Activated T-cell treated with anti-CD3 and anti-CD28 coated beads, Interleukin-2, amount 50 U/mL, for 72 hours (primary cell): ENCODE measurements around the gene DUSP28. TPM values are rescaled to one million over a fixed set of nuclear protein-coding genes. Genes with fewer than 3 reads are reported as not detected.

Experiments used
- ATAC-seq, 2 donors: fragments of 150-1000 bp; cut with Tn5 transposase; replicated peaks in 1 of 2; 2 replicates each; pipeline ENCODE4 v1.10.0; 2021; ENCODE audit warnings: moderate library complexity in 2 of 2, mild to moderate bottlenecking in 1 of 2
- DNase-seq, 2 donors: peaks; one replicate each; pipeline ENCODE4 v3.0.0; 2021 to 2022; ENCODE audit warnings: mixed read lengths in 1 of 2
- H3K27ac Mint-ChIP-seq: one replicate; pipeline ENCODE4 v1.8.0; 2022; ENCODE audit warnings: mild to moderate bottlenecking, moderate library complexity, mixed read lengths
- H3K27me3 Mint-ChIP-seq: one replicate; pipeline ENCODE4 v1.8.0; 2022; ENCODE audit warnings: low read depth, mixed read lengths
- H3K36me3 Mint-ChIP-seq, 2 donors: one replicate each; pipeline ENCODE4 v1.8.0; 2022; ENCODE audit warnings: mixed read lengths in 2 of 2, mild to moderate bottlenecking in 1 of 2; ENCODE audit not compliant: insufficient read depth in 2 of 2
- H3K4me1 Mint-ChIP-seq: one replicate; pipeline ENCODE4 v1.8.0; 2022; ENCODE audit warnings: low read depth, mixed read lengths
- H3K4me3 Mint-ChIP-seq, 2 donors: one replicate each; pipeline ENCODE4 v1.8.0; 2022; ENCODE audit warnings: mild to moderate bottlenecking in 2 of 2, mixed read lengths in 2 of 2, moderate library complexity in 2 of 2
- H3K9me3 Mint-ChIP-seq, 2 donors: one replicate each; pipeline ENCODE4 v1.8.0; 2022; ENCODE audit warnings: mixed read lengths in 2 of 2
- total RNA-seq, 2 donors: library from RNA; stranded (reverse); gene quantifications; one replicate each; pipeline ENCODE4 v1.2.3, GENCODE V29; 2022

The DUSP28 gene
- total RNA-seq, 2 donors from 2014 or later: 7.1 to 7.3 TPM

DNA sequence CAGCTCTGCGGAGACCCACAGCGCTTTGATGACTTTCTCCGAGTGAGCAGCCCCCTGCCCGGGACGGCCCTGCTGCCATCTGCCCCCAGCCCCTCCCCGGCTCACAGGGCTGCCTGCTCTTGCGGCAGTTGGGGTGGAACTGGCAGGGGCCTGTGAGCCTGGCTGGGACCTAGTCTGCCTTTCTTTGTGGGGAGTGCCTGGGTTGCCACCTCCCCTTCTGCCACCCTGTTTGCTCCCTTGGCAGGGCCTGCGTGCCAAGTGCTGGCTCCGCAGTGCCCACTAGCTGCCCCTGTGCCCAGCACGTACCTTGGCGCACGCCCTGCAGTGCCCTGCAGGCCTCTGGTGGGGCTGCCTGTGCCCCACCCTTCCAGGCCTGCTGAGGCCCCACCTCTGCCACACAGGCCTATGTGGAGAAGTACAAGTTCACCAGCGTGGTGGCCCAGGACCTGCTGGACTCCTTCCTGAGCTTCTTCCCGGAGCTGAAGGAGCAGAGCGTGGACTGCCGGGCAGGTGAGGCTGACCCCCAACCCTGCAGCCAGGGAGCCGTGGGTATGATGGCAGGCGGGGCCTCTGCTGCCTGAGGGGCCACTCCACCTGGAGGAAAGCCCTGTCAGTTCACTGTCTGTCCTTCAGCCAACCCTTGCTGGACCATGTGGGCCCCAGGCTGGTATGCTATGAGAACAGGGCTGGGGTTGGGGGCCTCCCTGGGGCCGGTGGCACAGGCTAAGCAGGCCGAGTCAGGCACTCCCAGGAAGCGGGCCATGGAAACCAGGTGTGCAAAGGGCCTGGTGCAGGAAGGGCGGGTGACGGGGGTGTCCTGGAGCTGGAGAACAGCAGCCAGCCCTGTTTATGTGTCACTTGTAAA is 15.2 kb downstream of the DUSP28 start:
- no peak overlapping the region for H3K27ac Mint-ChIP-seq
- H3K27me3 Mint-ChIP-seq: no peaks in the 10 kb centered on the region
- peaks cover 0 to 6% of the 10 kb centered on the region in 2 donors for H3K36me3 Mint-ChIP-seq
- H3K9me3 Mint-ChIP-seq: no peaks in the 10 kb centered on the region
- no peak overlapping the region for H3K4me3 Mint-ChIP-seq
- no peak for ATAC-seq
- H3K4me1 Mint-ChIP-seq: peaks cover 35% of the 10 kb centered on the region
- no peak for DNase-seq

DNA sequence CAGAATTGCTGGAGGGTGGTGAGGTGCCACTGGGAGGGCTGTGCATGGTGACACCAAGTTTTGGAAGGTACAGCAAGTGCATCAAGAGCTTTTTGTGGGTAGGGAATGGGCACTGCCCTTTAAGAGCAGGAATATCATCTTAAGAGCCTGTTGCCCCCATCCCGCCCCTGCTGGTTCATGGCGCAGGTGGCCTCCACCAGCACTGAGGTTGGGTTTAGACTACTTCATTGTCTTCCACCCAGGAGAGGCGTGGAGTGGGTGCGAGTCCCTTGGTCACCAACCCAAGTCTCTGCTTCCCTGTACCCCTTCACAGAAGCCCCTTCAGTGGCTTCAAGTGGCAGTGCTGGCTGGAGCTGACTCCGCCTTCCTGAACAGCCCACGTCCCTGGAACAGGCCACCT is 15.9 kb downstream of the DUSP28 start:
- DNase-seq (no peak), ATAC-seq (no peak)
- Mint-ChIP-seq H3K27me3 (no peaks in the 10 kb centered on the region), H3K9me3 (no peaks in the 10 kb centered on the region), H3K4me3 (no peak overlapping the region), H3K27ac (no peak overlapping the region), H3K36me3 (peaks cover 2 to 13% of the 10 kb centered on the region in 2 donors), H3K4me1 (peaks cover 34% of the 10 kb centered on the region)

GRCh38 chr2:240576436-240577205 is 16.5 kb downstream of the DUSP28 start:
- Mint-ChIP-seq H3K27me3 (no peaks in the 10 kb centered on the region), H3K9me3 (no peaks in the 10 kb centered on the region), H3K36me3 (peaks cover 2 to 15% of the 10 kb centered on the region in 2 donors)

DNA sequence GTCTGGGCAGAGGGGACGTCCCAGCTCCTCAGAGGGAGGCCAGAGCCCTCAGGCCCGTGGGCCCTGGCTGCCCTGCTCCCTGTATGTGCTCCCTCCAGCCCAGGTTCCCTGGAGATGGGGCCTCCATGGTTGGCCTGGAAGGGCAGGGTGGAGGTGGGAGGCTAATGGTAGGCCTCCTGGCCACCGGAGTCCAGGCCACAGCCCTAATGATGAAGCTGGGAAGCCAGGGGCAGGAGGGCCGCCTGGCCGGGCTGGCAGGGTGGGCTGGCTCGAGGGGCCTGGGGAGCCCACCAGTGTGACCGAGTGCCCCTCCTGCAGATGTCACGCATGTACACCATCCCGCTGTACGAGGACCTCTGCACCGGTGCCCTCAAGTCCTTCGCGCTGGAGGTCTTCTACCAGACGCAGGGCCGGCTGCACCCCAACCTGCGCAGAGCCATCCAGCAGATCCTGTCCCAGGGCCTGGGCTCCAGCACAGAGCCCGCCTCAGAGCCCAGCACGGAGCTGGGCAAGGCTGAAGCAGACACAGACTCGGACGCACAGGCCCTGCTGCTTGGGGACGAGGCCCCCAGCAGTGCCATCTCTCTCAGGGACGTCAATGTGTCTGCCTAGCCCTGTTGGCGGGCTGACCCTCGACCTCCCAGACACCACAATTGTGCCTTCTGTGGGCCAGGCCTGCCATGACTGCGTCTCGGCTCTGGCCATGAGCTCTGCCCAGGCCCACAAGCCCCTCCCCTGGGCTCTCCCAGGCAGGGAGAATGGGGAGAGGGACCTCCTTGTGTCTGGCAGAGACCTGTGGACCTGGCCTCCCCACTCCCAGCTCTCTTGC is 17.3 kb downstream of the DUSP28 start:
- H3K27ac Mint-ChIP-seq: no peak overlapping the region
- peaks cover 27% of the 10 kb centered on the region for H3K4me1 Mint-ChIP-seq
- peaks cover 2 to 15% of the 10 kb centered on the region in 2 donors for H3K36me3 Mint-ChIP-seq
- DNase-seq (no peak), ATAC-seq (no peak)
- H3K27me3 Mint-ChIP-seq: no peaks in the 10 kb centered on the region
- H3K4me3 Mint-ChIP-seq: no peak overlapping the region
- no peaks in the 10 kb centered on the region for H3K9me3 Mint-ChIP-seq

More at GRCh38 chr2:240576436-240577205, 16.5 kb downstream of the DUSP28 start:
- H3K4me1 Mint-ChIP-seq: peaks cover 28% of the 10 kb centered on the region
- no peak for DNase-seq
- no peak overlapping the region for H3K27ac Mint-ChIP-seq
- ATAC-seq: no peak
- no peak overlapping the region for H3K4me3 Mint-ChIP-seq

- Mint-ChIP-seq H3K4me1 (peaks cover 33% of the 10 kb centered on the region), H3K27me3 (no peaks in the 10 kb centered on the region), H3K27ac (no peak overlapping the region), H3K9me3 (no peaks in the 10 kb centered on the region), H3K36me3 (peaks cover 2 to 15% of the 10 kb centered on the region in 2 donors), H3K4me3 (no peak overlapping the region)
- ATAC-seq (no peak), DNase-seq (no peak)
These were observed 17.9 kb downstream of the DUSP28 start for GRCh38 chr2:240578110-240578450.

DNA sequence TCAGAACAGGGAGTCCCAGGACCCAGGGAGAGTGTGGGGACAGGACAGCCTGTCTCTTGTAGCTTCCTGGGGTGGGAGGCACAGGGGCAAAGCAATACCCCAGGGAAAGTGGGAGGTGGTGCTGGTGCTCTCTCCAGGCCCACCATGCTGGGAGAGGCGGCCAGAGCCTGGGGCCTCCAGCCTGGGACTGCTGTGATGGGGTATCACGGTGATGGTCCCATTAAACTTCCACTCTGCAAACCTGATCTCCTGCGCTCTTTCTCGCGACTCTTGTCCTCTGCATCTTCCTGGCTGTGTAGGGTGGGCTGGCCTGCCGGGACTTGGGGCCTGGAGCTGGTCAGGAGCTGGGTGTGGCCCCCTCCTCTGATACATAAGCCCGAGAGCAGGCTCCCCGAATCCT is 18.3 kb downstream of the DUSP28 start:
- Mint-ChIP-seq H3K27me3 (no peaks in the 10 kb centered on the region), H3K36me3 (peaks cover 2 to 15% of the 10 kb centered on the region in 2 donors), H3K27ac (peak overlapping the region; percentile 16), H3K4me1 (peaks cover 37% of the 10 kb centered on the region), H3K9me3 (no peaks in the 10 kb centered on the region), H3K4me3 (no peak overlapping the region)
- no peak for ATAC-seq
- DNase-seq: no peak

- no peak for DNase-seq
- peak; percentile 10 to 33 for ATAC-seq
- peak overlapping the region; percentile 33 to 60 for H3K4me3 Mint-ChIP-seq
- peaks cover 2 to 15% of the 10 kb centered on the region in 2 donors for H3K36me3 Mint-ChIP-seq
- H3K4me1 Mint-ChIP-seq: peaks cover 42% of the 10 kb centered on the region
- H3K27ac Mint-ChIP-seq: peak overlapping the region; percentile 68
- no peaks in the 10 kb centered on the region for H3K27me3 Mint-ChIP-seq
- no peaks in the 10 kb centered on the region for H3K9me3 Mint-ChIP-seq
These were observed 19.1 kb downstream of the DUSP28 start for GRCh38 chr2:240579071-240579762.

GRCh38 chr2:240579771-240580614 is 19.8 kb downstream of the DUSP28 start:
- peak overlapping the region; percentile 68 for H3K27ac Mint-ChIP-seq
- peak; percentile 83 to 87 for ATAC-seq

GRCh38 chr2:240581811-240582210 is 21.7 kb downstream of the DUSP28 start:
- DNase-seq (no peak), ATAC-seq (no peak)
- Mint-ChIP-seq H3K4me1 (peaks cover 51% of the 10 kb centered on the region), H3K27me3 (no peaks in the 10 kb centered on the region), H3K4me3 (no peak overlapping the region), H3K9me3 (no peaks in the 10 kb centered on the region), H3K27ac (no peak overlapping the region), H3K36me3 (peaks cover 2 to 15% of the 10 kb centered on the region in 2 donors)

More at GRCh38 chr2:240579771-240580614, 19.8 kb downstream of the DUSP28 start:
- Mint-ChIP-seq H3K4me1 (peaks cover 49% of the 10 kb centered on the region), H3K9me3 (no peaks in the 10 kb centered on the region), H3K27me3 (no peaks in the 10 kb centered on the region), H3K36me3 (peaks cover 2 to 15% of the 10 kb centered on the region in 2 donors), H3K4me3 (peak overlapping the region; percentile 33 to 60)
- DNase-seq: peak; percentile 80 to 83

DNA sequence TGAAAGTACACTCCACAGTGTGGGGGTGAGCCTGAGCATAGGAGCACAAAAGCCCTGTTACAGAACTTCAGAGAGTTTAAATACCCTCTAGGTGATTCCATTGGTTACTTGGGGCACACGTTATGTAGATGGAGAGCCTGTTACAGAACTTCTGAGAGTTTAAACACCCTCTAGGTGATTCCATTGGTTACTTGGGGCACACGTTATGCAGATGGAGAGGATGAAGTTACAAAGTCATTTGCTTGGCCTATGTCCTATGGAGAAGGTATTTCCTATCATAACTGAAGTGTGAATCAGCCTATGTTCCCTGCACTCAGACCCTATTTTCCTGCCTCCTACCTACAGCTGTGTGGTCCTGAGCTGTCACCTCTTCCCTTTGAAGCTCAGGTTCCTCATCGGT is 22.6 kb downstream of the DUSP28 start:
- no peaks in the 10 kb centered on the region for H3K27me3 Mint-ChIP-seq
- H3K27ac Mint-ChIP-seq: no peak overlapping the region
- ATAC-seq (no peak), DNase-seq (no peak)
- no peak overlapping the region for H3K4me3 Mint-ChIP-seq
- no peaks in the 10 kb centered on the region for H3K9me3 Mint-ChIP-seq
- H3K4me1 Mint-ChIP-seq: peaks cover 57% of the 10 kb centered on the region
- peaks cover 2 to 15% of the 10 kb centered on the region in 2 donors for H3K36me3 Mint-ChIP-seq

- peaks cover 65% of the 10 kb centered on the region for H3K4me1 Mint-ChIP-seq
- ATAC-seq (no peak), DNase-seq (no peak)
- H3K9me3 Mint-ChIP-seq: no peaks in the 10 kb centered on the region
- no peaks in the 10 kb centered on the region for H3K27me3 Mint-ChIP-seq
- H3K27ac Mint-ChIP-seq: no peak overlapping the region
- peaks cover 2 to 13% of the 10 kb centered on the region in 2 donors for H3K36me3 Mint-ChIP-seq
- H3K4me3 Mint-ChIP-seq: no peak overlapping the region
These were observed 23.6 kb downstream of the DUSP28 start for GRCh38 chr2:240583774-240584173.
